GM12874 (cell line): ENCODE measurements around the gene TECPR1.

ENCODE experiments used
- CTCF ChIP-seq: IDR thresholded peaks from 2 replicates; pipeline ENCODE4 v1.5.1; 2011; ENCODE audit warnings: low read depth, mild to moderate bottlenecking, control low read depth, low read length, moderate library complexity; ENCODE audit not compliant: insufficient read depth

The TECPR1 gene

GRCh38 chr7:98192781-98193457 lies 59.1 kb downstream of the TECPR1 start:
- TF ChIP-seq CTCF: no peak

- no peak for TF ChIP-seq CTCF
These were observed 60.2 kb downstream of the TECPR1 start for GRCh38 chr7:98191668-98192431.

- no peak for TF ChIP-seq CTCF
These were observed 62.5 kb downstream of the TECPR1 start for GRCh38 chr7:98189559-98189958.

GRCh38 chr7:98187138-98187502 lies 64.9 kb downstream of the TECPR1 start:
- no peak for TF ChIP-seq CTCF

GRCh38 chr7:98186452-98187137 lies 65.4 kb downstream of the TECPR1 start:
- no peak for TF ChIP-seq CTCF

GRCh38 chr7:98185101-98185500 lies 66.9 kb downstream of the TECPR1 start:
- TF ChIP-seq CTCF: no peak

GRCh38 chr7:98180751-98181150 lies 71.3 kb downstream of the TECPR1 start:
- no peak for TF ChIP-seq CTCF
